Neural cell (in vitro differentiated cells): ENCODE measurements around the gene SEPTIN7.

ENCODE experiments used
- EZH2 ChIP-seq: fragments of 200-600, 300-800 bp; shearing (Covaris generic), sonication (generic); IDR thresholded peaks from 2 replicates; pipeline ENCODE4 v1.6.1; 2014; ENCODE audit warnings: antibody characterized with exemption, low read length, borderline replicate concordance, mild to moderate bottlenecking; ENCODE audit not compliant: insufficient read depth, poor library complexity, severe bottlenecking
- RAD21 ChIP-seq: fragments of 450-650 bp; conservative IDR thresholded peaks from 2 replicates; pipeline ENCODE4 v1.6.1; 2014; ENCODE audit warnings: antibody characterized with exemption, mild to moderate bottlenecking, moderate library complexity
- TF ChIP-seq, protein P1 (sequence below): fragments of 450-650 bp; IDR thresholded peaks from 2 replicates; pipeline ENCODE4 v1.5.1; 2014; ENCODE audit warnings: antibody characterized with exemption, mild to moderate bottlenecking, moderate library complexity; ENCODE audit not compliant: poor library complexity, severe bottlenecking
- TF ChIP-seq, protein P2 (sequence below): IDR thresholded peaks from 2 replicates; pipeline ENCODE4 v1.6.1; 2012; ENCODE audit warnings: borderline replicate concordance

DNA sequence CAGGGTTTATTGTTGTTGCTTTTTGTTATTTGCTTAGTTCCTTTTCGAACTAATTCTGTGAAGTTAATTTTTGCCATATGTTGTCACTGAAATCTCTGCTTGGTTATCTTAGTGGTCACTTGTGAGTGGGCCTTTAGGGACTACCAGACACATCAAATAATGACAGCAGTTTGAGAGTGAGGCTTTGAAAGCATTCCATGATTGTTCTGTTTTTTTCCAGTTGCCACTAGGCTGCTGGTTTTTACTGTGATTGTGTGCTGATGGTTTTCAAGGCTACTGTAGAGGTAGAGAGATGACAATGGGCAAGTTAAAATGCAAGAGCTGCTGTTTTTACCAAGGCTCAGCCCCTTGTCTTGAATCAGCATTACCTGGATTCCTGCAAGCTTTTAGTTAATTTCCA, 20.0 kb downstream of the SEPTIN7 start:
- TF ChIP-seq, protein P1, sequence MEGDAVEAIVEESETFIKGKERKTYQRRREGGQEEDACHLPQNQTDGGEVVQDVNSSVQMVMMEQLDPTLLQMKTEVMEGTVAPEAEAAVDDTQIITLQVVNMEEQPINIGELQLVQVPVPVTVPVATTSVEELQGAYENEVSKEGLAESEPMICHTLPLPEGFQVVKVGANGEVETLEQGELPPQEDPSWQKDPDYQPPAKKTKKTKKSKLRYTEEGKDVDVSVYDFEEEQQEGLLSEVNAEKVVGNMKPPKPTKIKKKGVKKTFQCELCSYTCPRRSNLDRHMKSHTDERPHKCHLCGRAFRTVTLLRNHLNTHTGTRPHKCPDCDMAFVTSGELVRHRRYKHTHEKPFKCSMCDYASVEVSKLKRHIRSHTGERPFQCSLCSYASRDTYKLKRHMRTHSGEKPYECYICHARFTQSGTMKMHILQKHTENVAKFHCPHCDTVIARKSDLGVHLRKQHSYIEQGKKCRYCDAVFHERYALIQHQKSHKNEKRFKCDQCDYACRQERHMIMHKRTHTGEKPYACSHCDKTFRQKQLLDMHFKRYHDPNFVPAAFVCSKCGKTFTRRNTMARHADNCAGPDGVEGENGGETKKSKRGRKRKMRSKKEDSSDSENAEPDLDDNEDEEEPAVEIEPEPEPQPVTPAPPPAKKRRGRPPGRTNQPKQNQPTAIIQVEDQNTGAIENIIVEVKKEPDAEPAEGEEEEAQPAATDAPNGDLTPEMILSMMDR = no peak
- no peak for TF ChIP-seq RAD21
- TF ChIP-seq, protein P2, sequence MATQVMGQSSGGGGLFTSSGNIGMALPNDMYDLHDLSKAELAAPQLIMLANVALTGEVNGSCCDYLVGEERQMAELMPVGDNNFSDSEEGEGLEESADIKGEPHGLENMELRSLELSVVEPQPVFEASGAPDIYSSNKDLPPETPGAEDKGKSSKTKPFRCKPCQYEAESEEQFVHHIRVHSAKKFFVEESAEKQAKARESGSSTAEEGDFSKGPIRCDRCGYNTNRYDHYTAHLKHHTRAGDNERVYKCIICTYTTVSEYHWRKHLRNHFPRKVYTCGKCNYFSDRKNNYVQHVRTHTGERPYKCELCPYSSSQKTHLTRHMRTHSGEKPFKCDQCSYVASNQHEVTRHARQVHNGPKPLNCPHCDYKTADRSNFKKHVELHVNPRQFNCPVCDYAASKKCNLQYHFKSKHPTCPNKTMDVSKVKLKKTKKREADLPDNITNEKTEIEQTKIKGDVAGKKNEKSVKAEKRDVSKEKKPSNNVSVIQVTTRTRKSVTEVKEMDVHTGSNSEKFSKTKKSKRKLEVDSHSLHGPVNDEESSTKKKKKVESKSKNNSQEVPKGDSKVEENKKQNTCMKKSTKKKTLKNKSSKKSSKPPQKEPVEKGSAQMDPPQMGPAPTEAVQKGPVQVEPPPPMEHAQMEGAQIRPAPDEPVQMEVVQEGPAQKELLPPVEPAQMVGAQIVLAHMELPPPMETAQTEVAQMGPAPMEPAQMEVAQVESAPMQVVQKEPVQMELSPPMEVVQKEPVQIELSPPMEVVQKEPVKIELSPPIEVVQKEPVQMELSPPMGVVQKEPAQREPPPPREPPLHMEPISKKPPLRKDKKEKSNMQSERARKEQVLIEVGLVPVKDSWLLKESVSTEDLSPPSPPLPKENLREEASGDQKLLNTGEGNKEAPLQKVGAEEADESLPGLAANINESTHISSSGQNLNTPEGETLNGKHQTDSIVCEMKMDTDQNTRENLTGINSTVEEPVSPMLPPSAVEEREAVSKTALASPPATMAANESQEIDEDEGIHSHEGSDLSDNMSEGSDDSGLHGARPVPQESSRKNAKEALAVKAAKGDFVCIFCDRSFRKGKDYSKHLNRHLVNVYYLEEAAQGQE = no peak
- no peak for TF ChIP-seq EZH2
